ENCODE results near the gene GPR161.
A peak's percentile ranks its signal among the peaks of the same experiment; 100 is the strongest.
"Not testable (repeated sequence)": the region's sequence is repeated elsewhere in the genome, so short reads cannot be mapped to it uniquely, and the experiment has no call there.

Gene GPR161, protein sequence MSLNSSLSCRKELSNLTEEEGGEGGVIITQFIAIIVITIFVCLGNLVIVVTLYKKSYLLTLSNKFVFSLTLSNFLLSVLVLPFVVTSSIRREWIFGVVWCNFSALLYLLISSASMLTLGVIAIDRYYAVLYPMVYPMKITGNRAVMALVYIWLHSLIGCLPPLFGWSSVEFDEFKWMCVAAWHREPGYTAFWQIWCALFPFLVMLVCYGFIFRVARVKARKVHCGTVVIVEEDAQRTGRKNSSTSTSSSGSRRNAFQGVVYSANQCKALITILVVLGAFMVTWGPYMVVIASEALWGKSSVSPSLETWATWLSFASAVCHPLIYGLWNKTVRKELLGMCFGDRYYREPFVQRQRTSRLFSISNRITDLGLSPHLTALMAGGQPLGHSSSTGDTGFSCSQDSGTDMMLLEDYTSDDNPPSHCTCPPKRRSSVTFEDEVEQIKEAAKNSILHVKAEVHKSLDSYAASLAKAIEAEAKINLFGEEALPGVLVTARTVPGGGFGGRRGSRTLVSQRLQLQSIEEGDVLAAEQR

DNA sequence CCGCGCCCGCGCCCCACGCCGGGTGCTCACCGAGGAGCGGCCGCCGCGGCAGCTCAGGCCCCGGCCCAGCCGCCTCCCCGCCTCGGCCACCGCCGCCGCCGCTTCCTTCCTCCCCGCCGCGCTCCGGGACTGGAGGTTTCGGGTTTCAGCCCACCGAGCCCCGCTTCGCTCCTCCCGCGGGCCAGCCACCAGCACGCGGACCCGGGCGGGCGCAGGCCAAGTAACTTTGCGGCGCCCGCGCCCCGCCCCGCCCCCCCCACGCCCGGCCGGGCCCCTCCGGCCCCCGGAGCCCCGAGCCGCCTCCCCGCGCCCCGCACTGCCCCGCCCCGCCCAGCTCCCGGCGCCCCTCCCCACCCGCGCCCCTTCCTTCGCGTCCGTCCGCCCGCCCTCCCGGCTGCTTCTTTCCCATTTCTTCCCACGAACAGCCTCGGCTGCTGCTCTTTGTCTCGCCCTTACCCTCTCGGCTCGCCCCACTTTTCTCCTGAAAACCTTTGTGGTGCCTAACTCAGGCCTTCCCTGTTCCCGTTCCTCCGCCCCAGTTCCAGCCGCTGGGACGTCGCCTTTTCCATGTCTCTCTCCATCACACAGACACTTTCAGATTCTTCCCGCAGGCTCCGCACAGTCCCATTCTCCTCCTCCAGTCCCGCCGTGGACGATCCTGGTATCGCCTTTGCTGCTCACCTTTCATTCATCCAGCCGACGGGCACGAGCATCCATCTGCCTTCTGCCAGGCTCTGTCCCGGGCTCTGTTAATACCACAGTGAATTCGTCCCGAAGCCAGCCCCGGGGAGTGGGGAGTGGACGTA, at the start of gene GPR161:
Gene GPR161, minus strand, starts transcription at position 222 of the 806 bp plus-strand sequence. CDS start 32,080 bp downstream, outside the sequence.
- DNase-seq = peak; percentile 51

- not testable (repeated sequence) for DNase-seq
These were observed 44.5 kb upstream of the GPR161 start for GRCh38 chr1:168181063-168181720.

DNA sequence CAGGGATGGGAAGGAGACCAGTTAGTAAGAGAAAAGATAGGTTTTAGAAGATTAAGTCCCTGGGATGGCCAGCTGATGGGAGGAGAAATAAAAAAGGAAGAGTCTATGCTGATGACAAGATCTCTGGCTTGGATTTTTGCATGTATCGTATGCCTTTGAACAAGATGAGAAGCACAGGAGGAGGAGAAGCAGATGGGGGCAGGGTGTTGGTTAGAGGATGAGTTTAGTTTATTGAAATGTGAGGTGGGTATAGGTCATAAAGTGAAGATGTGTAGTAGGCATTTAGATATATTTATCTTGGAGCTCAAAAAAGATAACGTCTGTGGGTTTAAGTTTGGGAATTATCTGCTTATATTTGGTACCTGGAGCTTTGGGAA, 43.4 kb upstream of the GPR161 start:
- no peak for DNase-seq

- DNase-seq = peak; percentile 42
These were observed 42.9 kb upstream of the GPR161 start for GRCh38 chr1:168179438-168180147.

DNA sequence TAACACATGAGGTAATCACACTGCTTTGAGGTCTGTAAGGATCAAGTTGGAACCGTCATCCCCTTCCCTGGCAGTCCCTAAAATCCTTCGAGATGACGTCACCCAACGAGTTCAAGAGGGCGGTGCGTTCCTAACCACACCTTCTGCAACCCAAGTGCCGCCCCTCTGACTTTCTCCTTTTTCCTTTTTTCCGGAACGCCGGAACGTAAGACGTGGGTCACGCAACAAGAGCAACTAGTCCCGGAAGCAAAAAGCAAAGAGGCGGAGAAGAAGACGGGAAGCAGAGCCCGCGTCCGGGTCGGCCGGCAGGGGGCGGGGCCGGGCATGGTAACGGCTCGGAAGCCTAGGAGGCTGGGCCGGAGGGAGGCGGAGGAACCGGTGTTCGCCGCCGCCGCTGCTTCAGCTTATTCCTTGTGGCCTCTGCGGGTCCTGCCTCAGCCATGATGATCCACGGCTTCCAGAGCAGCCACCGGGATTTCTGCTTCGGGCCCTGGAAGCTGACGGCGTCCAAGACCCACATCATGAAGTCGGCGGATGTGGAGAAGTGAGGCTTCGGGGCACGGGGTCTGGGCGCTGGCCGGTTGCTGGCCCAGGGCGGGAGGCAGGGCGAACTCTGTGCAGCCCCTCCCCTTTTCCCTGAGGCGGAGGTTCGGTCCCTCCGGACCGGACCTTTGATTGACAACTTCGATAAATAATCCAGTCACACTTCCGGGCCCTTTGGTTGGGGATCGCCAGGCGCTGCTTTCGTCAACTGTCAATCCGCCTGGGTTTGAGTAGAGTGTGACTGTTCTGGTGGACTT, 42.1 kb upstream of the GPR161 start, which contains the start of gene TIPRL:
Gene TIPRL, plus strand, starts transcription at position 325 of the 800 bp plus-strand sequence. Its CDS starts 116 bp downstream, at position 441.
- peak; percentile 100 for DNase-seq

DNA sequence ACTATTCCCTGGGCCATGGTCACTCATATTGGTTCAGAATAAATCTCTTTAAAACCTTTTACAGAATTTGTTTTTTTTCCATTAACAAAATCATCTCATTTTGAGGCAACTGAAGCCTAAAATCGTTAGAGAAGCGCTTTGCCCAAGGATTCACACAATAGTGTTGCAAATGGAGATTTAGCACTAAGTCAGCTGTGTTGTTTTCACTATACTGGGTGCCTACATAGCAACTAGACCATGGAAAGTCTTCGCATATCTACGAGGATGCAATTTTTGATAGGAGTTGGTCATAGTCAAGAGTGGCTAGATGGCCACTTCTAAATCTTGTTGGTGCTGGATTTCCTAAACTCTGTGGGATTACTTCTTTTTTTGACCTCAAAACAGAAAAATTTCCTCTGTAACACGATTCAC, 41.5 kb upstream of the GPR161 start:
- no peak for DNase-seq

DNA sequence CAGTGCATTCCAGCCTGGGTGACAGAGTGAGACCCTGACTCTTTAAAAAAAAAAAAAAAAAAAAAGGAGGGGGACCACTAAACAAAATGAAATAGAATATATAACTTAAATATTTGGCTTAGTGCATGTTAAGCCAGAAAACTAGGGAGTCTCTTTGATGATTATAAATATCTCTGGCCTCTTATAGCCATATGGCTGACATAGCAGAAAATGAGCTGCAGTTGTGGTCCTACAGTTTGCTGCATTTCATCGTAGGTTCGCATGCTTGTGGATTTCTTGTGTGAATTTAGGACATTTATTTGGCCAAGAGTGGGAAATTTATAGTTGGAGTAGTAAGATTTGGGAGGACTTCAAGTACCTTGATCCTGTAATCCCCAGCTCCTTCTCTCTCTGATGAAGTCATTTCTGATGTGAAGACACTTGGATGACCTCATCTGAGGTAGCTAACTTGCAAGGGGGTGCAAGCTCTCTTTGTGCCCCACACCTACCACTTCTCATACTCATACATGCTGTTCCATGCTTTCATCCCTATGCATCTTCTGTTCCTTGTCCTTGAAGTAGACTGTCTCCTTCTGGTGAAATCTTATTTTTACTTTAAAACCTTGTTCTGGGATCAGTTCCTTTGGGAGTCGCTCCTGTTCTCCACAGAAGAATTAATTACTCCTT, 35.7 kb upstream of the GPR161 start:
- DNase-seq = no peak

DNA sequence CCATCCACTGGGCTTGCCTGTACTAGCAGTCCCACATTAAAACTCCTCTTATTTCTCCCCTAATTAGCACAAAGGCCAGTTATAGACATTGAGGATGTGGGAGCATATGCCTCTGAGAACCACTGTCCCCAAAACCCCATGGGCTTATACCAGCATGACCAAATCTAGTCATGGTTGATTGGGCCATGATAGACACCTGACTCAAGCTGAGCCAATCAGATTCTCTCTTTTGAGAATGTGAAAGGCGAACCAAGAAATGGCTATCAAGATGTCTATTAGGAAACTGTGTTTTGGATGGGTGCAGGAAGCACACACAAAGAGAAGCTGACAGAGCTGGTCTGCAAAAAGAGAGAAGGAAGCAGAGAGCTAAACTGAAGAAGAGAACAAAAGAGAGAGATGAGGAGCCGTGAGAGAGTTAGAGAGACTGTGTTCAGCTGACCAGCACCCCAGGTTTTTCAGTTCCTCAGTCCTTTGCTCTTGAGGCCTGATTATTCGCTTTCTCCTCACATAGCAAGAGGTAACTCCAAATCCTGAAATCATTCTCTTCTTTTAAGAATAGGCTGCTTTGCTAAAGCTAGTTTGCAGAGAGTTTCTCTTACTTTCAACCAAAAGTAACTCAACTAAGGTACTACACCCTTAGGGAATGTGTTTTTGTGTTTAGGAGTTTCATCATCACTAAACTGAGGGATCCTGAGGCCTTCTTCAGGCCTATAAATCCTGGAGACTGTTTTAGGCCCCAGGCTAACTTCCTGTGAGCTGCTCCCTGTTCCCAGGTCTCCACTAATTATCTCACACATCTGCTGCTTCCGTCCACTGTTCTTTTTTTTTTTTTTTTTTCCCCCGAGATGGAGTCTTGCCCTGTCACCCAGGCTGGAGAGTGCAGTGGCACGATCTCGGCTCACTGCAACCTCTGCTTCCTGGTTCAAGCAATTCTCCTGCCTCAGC, 34.1 kb upstream of the GPR161 start:
- peak; percentile 29 for DNase-seq

GRCh38 chr1:168167806-168168205, 31.1 kb upstream of the GPR161 start:
- DNase-seq = no peak

- DNase-seq = peak; percentile 49
These were observed 28.0 kb upstream of the GPR161 start for GRCh38 chr1:168164771-168165170.

DNA sequence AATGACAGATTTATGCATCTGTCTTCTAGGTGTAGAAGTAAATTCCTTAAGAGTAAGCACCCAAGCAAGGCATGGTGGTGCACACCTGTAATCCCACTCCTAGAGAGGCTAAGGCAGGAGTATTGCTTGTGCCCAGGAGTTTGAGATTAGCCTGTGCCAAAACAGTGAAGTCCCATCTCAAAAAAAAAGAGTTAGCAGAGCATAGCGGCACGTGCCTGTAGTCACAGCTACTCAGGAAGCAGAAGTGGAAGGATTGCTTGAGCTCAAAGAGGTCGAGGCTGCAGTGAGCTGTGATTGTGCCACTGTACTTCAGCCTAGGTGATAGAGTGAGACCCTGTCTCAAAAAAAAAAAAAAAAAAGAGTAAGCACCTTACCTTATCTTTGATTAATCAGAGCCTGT, 26.9 kb upstream of the GPR161 start:
- DNase-seq = no peak

- DNase-seq = peak; percentile 22
These were observed 24.7 kb upstream of the GPR161 start for GRCh38 chr1:168161459-168161858.

DNA sequence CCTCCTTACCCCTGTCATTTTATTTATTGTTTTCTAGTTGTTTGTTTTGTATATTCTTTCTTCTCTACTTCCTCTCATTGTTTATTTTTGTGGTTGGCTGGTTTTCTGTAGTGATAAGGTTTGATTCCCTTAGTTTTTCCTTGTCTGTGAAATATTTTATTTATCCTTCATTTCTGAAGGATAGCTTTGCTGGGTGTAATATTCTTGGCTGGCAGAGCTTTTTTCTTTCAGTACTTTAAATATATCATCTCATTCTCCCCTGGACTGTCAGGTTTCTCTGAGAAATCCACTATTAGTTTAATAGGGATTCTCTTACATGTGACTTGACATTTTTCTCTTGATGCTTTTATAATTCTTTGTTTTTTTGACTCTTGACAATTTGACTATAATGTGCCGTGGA, 23.2 kb upstream of the GPR161 start:
- DNase-seq = no peak

- DNase-seq = no peak
These were observed 22.5 kb upstream of the GPR161 start for GRCh38 chr1:168159251-168159650.

GRCh38 chr1:168157638-168158037, 20.9 kb upstream of the GPR161 start:
- DNase-seq = no peak

GRCh38 chr1:168155910-168156309, 19.2 kb upstream of the GPR161 start:
- DNase-seq = no peak

GRCh38 chr1:168154707-168155106, 18.0 kb upstream of the GPR161 start:
- DNase-seq = not testable (repeated sequence)

DNA sequence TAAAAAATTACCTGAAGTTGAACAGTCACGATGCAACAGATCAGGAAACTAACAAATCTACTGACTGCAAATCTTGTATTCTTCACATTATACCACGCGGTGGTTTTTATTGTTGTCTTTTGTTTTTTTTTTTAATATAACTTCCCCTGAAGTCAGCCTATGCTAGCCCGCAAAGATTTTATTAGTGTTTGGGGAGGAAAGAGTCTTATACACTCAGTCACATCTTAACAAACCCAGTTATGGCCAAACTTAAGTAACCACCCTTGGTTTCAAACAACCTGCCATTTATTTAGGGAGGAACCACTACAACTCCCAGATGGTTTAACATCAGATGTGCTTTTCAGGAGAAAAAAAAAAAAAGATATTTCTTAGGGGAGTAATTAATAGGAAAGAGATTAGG, 15.2 kb upstream of the GPR161 start:
- DNase-seq = no peak

DNA sequence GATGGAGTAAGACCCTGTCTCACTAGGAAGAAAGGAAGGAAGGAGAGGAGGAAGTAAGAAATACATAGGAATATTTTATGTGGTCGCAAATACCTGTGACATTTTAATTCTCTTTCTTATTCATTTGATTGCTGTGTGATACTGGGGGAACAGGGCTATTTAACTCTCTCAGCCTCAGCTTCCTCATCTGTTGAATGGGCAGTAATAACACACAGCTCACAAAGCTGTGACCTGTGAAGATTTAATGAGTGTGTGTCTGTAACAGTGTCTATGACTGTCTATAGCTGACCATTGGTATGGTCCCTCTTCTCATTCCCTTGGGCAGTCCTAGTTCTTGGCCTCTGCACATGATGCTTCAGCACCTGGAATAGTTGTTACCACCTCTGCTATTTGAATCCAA, 13.6 kb upstream of the GPR161 start:
- no peak for DNase-seq

DNA sequence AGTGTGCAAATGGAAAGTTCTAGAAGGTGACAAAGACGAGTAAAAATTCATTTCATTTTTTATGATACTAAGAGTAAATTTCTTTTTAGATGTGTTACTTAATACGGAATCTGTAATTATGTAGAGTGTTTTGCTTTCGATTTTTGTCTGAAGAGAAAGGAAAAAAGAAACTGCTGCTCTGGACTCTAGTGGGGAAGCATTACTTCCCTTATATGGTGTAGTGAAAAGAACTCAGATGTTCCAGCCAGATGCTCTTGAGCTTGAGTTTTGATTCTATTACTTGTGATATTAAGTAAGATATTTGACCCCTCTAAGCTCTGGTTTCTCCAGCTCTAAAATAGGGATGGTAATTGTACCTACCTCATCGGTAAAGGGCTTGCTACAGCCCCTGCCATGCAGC, 12.2 kb upstream of the GPR161 start:
- DNase-seq = no peak

Measured in EL (cell line).